ENCODE measurements around the gene NRP2. TPM values are rescaled to one million over a fixed set of nuclear protein-coding genes. Genes with fewer than 3 reads are reported as not detected.

NRP2 gene
- total and polyA plus RNA-seq, 2 donors (not counting 1 experiment from before 2014, with no cell fraction given) = 1.8 to 6.8 TPM

GRCh38 chr2:205759732-205760131 is 77.4 kb downstream of the NRP2 start:
- Histone ChIP-seq H3K36me3 (replicated peaks in 1 of 2; ENCODE audit: control extremely low read depth in 1 of 2, control insufficient read depth in 1 of 2, extremely low read depth in 1 of 2, insufficient read depth in 2 of 2, low read length in 1 of 2) (no peaks in the 10 kb centered on the region), H4K20me1 (ENCODE audit: control insufficient read depth, insufficient read depth, low read length, poor library complexity, severe bottlenecking) (no peaks in the 10 kb centered on the region), H3K27ac (ENCODE audit: low read length in 2 of 2) (no peak overlapping the region), H2AFZ (ENCODE audit: insufficient read depth, low read depth, low read length, poor library complexity, severe bottlenecking) (no peak overlapping the region), H3K9me3 (ENCODE audit: control extremely low read depth in 1 of 3, control insufficient read depth in 2 of 3, insufficient read depth in 1 of 3, low read length in 2 of 3) (no peaks in the 10 kb centered on the region), H3K27me3 (replicated peaks in 1 of 4; ENCODE audit: control extremely low read depth in 1 of 4, control insufficient read depth in 3 of 4, insufficient read depth in 4 of 4, low read length in 3 of 4) (peaks cover 0 to 11% (median 4%) of the 10 kb centered on the region in 4 experiments), H3K4me2 (replicated peaks; ENCODE audit: low read depth, low read length, poor library complexity, severe bottlenecking) (no peak overlapping the region), H3K4me1 (ENCODE audit: control insufficient read depth in 2 of 2, insufficient read depth in 2 of 2, low read length in 2 of 2) (peaks cover 7% of the 10 kb centered on the region in 2 donors), H3K9ac (ENCODE audit: low read length) (no peak overlapping the region), H3K4me3 (ENCODE audit: control extremely low read depth in 1 of 5, extremely low read depth in 1 of 5, insufficient read depth in 1 of 5, low read depth in 2 of 5, low read length in 4 of 5) (no peak overlapping the region), H3K79me2 (ENCODE audit: control insufficient read depth, insufficient read depth, low read length) (no peaks in the 10 kb centered on the region)
- no peaks in the 10 kb centered on the region for H3K9me3 Mint-ChIP-seq (ENCODE audit: insufficient read depth)
- peaks cover 4% of the 10 kb centered on the region for H3K27me3 Mint-ChIP-seq
- H3K27ac Mint-ChIP-seq = no peak overlapping the region
- intact Hi-C loops (cut with micrococcal nuclease) = no loop called here
- H3K4me1 Mint-ChIP-seq = no peaks in the 10 kb centered on the region
- ChIA-PET POLR2A (no interaction called here), CTCF (interaction anchor here (1.0 to 1.6 kb wide), 3 partner anchors 8 to 84 kb away, joined by 3 to 4 read pairs (median 4); no protein-coding TSS in a partner anchor)
- no peak overlapping the region for H3K4me3 Mint-ChIP-seq
- DNase-seq (no peak), ATAC-seq (ENCODE audit: low read depth) (no peak)
- no peak for TF ChIP-seq EZH2 (IDR thresholded peaks at IDR 0.05; ENCODE audit: borderline replicate concordance, insufficient read depth, low read depth, low read length, poor library complexity, severe bottlenecking)
- TF ChIP-seq, protein P1, sequence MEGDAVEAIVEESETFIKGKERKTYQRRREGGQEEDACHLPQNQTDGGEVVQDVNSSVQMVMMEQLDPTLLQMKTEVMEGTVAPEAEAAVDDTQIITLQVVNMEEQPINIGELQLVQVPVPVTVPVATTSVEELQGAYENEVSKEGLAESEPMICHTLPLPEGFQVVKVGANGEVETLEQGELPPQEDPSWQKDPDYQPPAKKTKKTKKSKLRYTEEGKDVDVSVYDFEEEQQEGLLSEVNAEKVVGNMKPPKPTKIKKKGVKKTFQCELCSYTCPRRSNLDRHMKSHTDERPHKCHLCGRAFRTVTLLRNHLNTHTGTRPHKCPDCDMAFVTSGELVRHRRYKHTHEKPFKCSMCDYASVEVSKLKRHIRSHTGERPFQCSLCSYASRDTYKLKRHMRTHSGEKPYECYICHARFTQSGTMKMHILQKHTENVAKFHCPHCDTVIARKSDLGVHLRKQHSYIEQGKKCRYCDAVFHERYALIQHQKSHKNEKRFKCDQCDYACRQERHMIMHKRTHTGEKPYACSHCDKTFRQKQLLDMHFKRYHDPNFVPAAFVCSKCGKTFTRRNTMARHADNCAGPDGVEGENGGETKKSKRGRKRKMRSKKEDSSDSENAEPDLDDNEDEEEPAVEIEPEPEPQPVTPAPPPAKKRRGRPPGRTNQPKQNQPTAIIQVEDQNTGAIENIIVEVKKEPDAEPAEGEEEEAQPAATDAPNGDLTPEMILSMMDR (IDR thresholded peaks at IDR 0.05) = no peak
- no CpG with 5 or more reads among the region's 1 CpG for WGBS (ENCODE audit: insufficient coverage)

DNA sequence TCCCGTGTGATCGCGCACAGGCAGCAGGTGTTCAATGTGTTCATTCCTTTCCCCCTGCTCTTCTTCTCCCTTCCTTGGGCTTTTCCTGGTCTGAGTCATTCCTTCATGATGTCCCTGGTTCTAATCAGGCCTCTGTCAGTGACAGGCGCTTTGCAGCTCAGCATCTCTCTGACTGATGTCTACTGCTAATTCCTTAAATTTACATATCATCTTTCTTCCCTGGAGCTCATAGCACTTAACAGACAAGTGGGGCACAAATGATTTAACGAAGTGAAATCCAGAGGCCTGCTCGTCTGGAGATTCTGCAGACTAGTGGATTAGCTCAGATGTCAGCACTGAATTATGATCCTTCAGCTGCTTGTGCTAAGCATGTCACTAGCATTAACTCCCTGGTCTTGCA is 77.9 kb downstream of the NRP2 start:
- peaks cover 2% of the 10 kb centered on the region for H3K27me3 Mint-ChIP-seq

More for the DNA sequence above, 77.9 kb downstream of the NRP2 start:
- POLR2A ChIA-PET = no interaction called here
- 99% methylated on average over 6 of the region's 6 CpGs for WGBS (ENCODE audit: insufficient coverage)
- no peak overlapping the region for H3K4me3 Mint-ChIP-seq
- no peaks in the 10 kb centered on the region for H4K20me1 ChIP-seq (ENCODE audit: control insufficient read depth, insufficient read depth, low read length, poor library complexity, severe bottlenecking)
- ATAC-seq (ENCODE audit: low read depth) (no peak), DNase-seq (no peak)
- no peaks in the 10 kb centered on the region for H3K9me3 Mint-ChIP-seq (ENCODE audit: insufficient read depth)
- no peak overlapping the region for H3K27ac ChIP-seq (ENCODE audit: low read length in 2 of 2)
- H3K4me2 ChIP-seq (replicated peaks; ENCODE audit: low read depth, low read length, poor library complexity, severe bottlenecking) = no peak overlapping the region
- no peak overlapping the region for H3K27ac Mint-ChIP-seq
- no peaks in the 10 kb centered on the region for H3K4me1 Mint-ChIP-seq
- no peak overlapping the region for H2AFZ ChIP-seq (ENCODE audit: insufficient read depth, low read depth, low read length, poor library complexity, severe bottlenecking)
- H3K4me3 ChIP-seq (ENCODE audit: control extremely low read depth in 1 of 5, extremely low read depth in 1 of 5, insufficient read depth in 1 of 5, low read depth in 2 of 5, low read length in 4 of 5) = no peak overlapping the region
- TF ChIP-seq, protein P1 (IDR thresholded peaks at IDR 0.05) = no peak
- TF ChIP-seq EZH2 (IDR thresholded peaks at IDR 0.05; ENCODE audit: borderline replicate concordance, insufficient read depth, low read depth, low read length, poor library complexity, severe bottlenecking) = no peak
- no peaks in the 10 kb centered on the region for H3K9me3 ChIP-seq (ENCODE audit: control extremely low read depth in 1 of 3, control insufficient read depth in 2 of 3, insufficient read depth in 1 of 3, low read length in 2 of 3)
- CTCF ChIA-PET = interaction anchor here (1.0 to 1.6 kb wide), 3 partner anchors 8 to 84 kb away, joined by 3 to 4 read pairs (median 4); no protein-coding TSS in a partner anchor
- H3K9ac ChIP-seq (ENCODE audit: low read length) = no peak overlapping the region
- peaks cover 7% of the 10 kb centered on the region in 2 donors for H3K4me1 ChIP-seq (ENCODE audit: control insufficient read depth in 2 of 2, insufficient read depth in 2 of 2, low read length in 2 of 2)
- no peaks in the 10 kb centered on the region for H3K79me2 ChIP-seq (ENCODE audit: control insufficient read depth, insufficient read depth, low read length)
- intact Hi-C loops (cut with micrococcal nuclease) = no loop called here
- peaks cover 0 to 11% (median 4%) of the 10 kb centered on the region in 4 experiments for H3K27me3 ChIP-seq (replicated peaks in 1 of 4; ENCODE audit: control extremely low read depth in 1 of 4, control insufficient read depth in 3 of 4, insufficient read depth in 4 of 4, low read length in 3 of 4)
- H3K36me3 ChIP-seq (replicated peaks in 1 of 2; ENCODE audit: control extremely low read depth in 1 of 2, control insufficient read depth in 1 of 2, extremely low read depth in 1 of 2, insufficient read depth in 2 of 2, low read length in 1 of 2) = no peaks in the 10 kb centered on the region

Data from B cell (primary cell).